ENCODE data around the gene YDJC.

GRCh38 chr22:21612858-21613257 lies 17.0 kb downstream of the YDJC start:
- TF ChIP-seq CTCF (IDR thresholded peaks at IDR 0.05; ENCODE audit: insufficient read depth, low read length, poor library complexity, severe bottlenecking) (no peak), EZH2phosphoT487 (conservative IDR thresholded peaks at IDR 0.05; ENCODE audit: low read length) (no peak)
